Tibial artery (tissue), 4 donors: Measurements from ENCODE around the gene FBXL7.

Experiments
- DNase-seq, 2 donors: peaks; one replicate each; pipeline ENCODE4 v3.0.0-alpha.2; 2019
- H3K27ac ChIP-seq, 2 donors: fragments of 200-600 bp; sonication (generic) in 1 of 2; 1 replicate in 1 of 2; 2 replicates in 1 of 2; pipeline ENCODE4 v1.5.1; 2018 to 2019; ENCODE audit warnings: mild to moderate bottlenecking in 1 of 2
- H3K27me3 ChIP-seq, 2 donors: fragments of 200-600 bp; sonication (generic) in 1 of 2; one replicate each; pipeline versions ENCODE4 v1.5.1 to v1.6.0; 2016 to 2019
- H3K36me3 ChIP-seq, 3 donors: fragments of 200-600 bp; sonication (generic) in 2 of 3; one replicate each; pipeline ENCODE4 v1.5.1; 2016 to 2019; ENCODE audit warnings: mild to moderate bottlenecking in 2 of 3
- H3K4me1 ChIP-seq, 4 donors: fragments of 200-600 bp; sonication (generic) in 2 of 4; 1 replicate in 3 of 4; 2 replicates in 1 of 4; pipeline ENCODE4 v1.5.1; 2016 to 2019
- H3K4me3 ChIP-seq, 2 donors: fragments of 200-600 bp; sonication (generic) in 1 of 2; 1 replicate in 1 of 2; 2 replicates in 1 of 2; pipeline ENCODE4 v1.5.1; 2018 to 2019; ENCODE audit warnings: mild to moderate bottlenecking in 2 of 2
- H3K9me3 ChIP-seq, 3 donors: fragments of 200-600 bp; sonication (generic) in 1 of 3; one replicate each; pipeline ENCODE4 v1.5.1; 2016 to 2019
- CTCF ChIP-seq, 2 experiments: fragments of 200-600 bp in 1 of 2; fragments of 450-650 bp in 1 of 2; IDR thresholded peaks; one replicate each; pipeline ENCODE4 v1.5.1; 2017 to 2019; ENCODE audit warnings: antibody characterized with exemption in 2 of 2, mild to moderate bottlenecking in 1 of 2, moderate library complexity in 1 of 2
- intact Hi-C: fragments of 100-400 bp; cut with DNase I; formaldehyde crosslinking; loops from one replicate; pipeline ENCODE4 v1.15.0; 2023; ENCODE audit warnings: low total_unique reads

The FBXL7 gene

GRCh38 chr5:15566306-15566705, 66.3 kb downstream of the FBXL7 start:
- no peaks in the 10 kb centered on the region for H3K27me3 ChIP-seq
- no peak for TF ChIP-seq CTCF (IDR thresholded peaks at IDR 0.05)
- no peak for DNase-seq
- H3K4me3 ChIP-seq = no peak overlapping the region
- H3K9me3 ChIP-seq = no peaks in the 10 kb centered on the region
- no peak overlapping the region for H3K27ac ChIP-seq
- peaks cover 0 to 23% (median 4%) of the 10 kb centered on the region in 4 donors for H3K4me1 ChIP-seq
- H3K36me3 ChIP-seq = peaks cover 0 to 6% (median 0%) of the 10 kb centered on the region in 3 donors
- intact Hi-C loops = no loop called here

GRCh38 chr5:15566789-15567188, 66.8 kb downstream of the FBXL7 start:
- H3K27me3 ChIP-seq = no peaks in the 10 kb centered on the region
- intact Hi-C loops = no loop called here
- H3K4me3 ChIP-seq = no peak overlapping the region
- peaks cover 0 to 24% (median 4%) of the 10 kb centered on the region in 4 donors for H3K4me1 ChIP-seq
- H3K27ac ChIP-seq = no peak overlapping the region
- H3K36me3 ChIP-seq = peaks cover 0 to 1% (median 0%) of the 10 kb centered on the region in 3 donors
- TF ChIP-seq CTCF (IDR thresholded peaks at IDR 0.05) = no peak
- no peak for DNase-seq
- no peaks in the 10 kb centered on the region for H3K9me3 ChIP-seq

GRCh38 chr5:15570491-15570890, 70.5 kb downstream of the FBXL7 start:
- no peak overlapping the region for H3K27ac ChIP-seq
- H3K36me3 ChIP-seq = no peaks in the 10 kb centered on the region
- DNase-seq = no peak
- H3K4me1 ChIP-seq = peaks cover 0 to 27% (median 7%) of the 10 kb centered on the region in 4 donors
- no peaks in the 10 kb centered on the region for H3K27me3 ChIP-seq
- no peaks in the 10 kb centered on the region for H3K9me3 ChIP-seq
- no peak for TF ChIP-seq CTCF (IDR thresholded peaks at IDR 0.05)
- no peak overlapping the region for H3K4me3 ChIP-seq
- intact Hi-C loops = no loop called here

- intact Hi-C loops = no loop called here
- no peaks in the 10 kb centered on the region for H3K27me3 ChIP-seq
- no peak for TF ChIP-seq CTCF (IDR thresholded peaks at IDR 0.05)
- no peaks in the 10 kb centered on the region for H3K9me3 ChIP-seq
- H3K4me1 ChIP-seq = peaks cover 0 to 33% (median 8%) of the 10 kb centered on the region in 4 donors
- no peak overlapping the region for H3K4me3 ChIP-seq
- no peak overlapping the region for H3K27ac ChIP-seq
- DNase-seq = no peak
- no peaks in the 10 kb centered on the region for H3K36me3 ChIP-seq
Observed at GRCh38 chr5:15571081-15571480, 71.1 kb downstream of the FBXL7 start.

DNA sequence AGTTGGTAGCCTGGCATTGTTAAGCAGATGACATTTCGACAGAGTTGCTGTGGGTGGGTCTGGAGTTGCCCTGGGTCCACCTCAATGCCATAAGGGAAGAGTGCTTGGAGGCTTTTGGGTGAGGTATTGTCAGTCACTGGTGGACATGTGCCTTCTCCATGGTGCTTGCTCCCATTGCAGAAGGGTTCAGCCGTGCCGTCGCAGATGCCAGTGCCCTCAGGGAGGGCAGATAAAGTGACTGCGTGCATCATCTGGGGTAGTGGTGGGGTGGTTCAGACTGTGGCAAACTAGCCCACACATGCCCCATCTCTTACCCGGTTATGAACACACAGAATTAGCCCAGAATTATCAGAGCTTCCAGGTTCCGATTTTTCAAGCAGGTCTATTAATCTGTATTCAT, 71.6 kb downstream of the FBXL7 start:
- no peaks in the 10 kb centered on the region for H3K27me3 ChIP-seq
- H3K4me1 ChIP-seq = peaks cover 0 to 38% (median 10%) of the 10 kb centered on the region in 4 donors
- no peak for DNase-seq
- TF ChIP-seq CTCF (IDR thresholded peaks at IDR 0.05) = no peak
- intact Hi-C loops = no loop called here
- H3K36me3 ChIP-seq = no peaks in the 10 kb centered on the region
- no peak overlapping the region for H3K4me3 ChIP-seq
- no peaks in the 10 kb centered on the region for H3K9me3 ChIP-seq
- no peak overlapping the region for H3K27ac ChIP-seq

GRCh38 chr5:15573590-15573989, 73.6 kb downstream of the FBXL7 start:
- H3K4me1 ChIP-seq = peaks cover 0 to 56% (median 15%) of the 10 kb centered on the region in 4 donors
- no peak for TF ChIP-seq CTCF (IDR thresholded peaks at IDR 0.05)
- intact Hi-C loops = no loop called here

More at GRCh38 chr5:15573590-15573989, 73.6 kb downstream of the FBXL7 start:
- H3K4me3 ChIP-seq = no peak overlapping the region
- H3K27me3 ChIP-seq = no peaks in the 10 kb centered on the region
- no peaks in the 10 kb centered on the region for H3K9me3 ChIP-seq
- H3K27ac ChIP-seq = no peak overlapping the region
- H3K36me3 ChIP-seq = no peaks in the 10 kb centered on the region
- DNase-seq = no peak
